ENCODE results near the gene COL2A1.

- no peak for TF ChIP-seq POLR2AphosphoS5 (IDR thresholded peaks at IDR 0.05; ENCODE audit: low read depth, low read length)
- TF ChIP-seq POLR2A (IDR thresholded peaks at IDR 0.05; ENCODE audit: low read depth, low read length): no peak
These were observed 30.8 kb upstream of the COL2A1 start for GRCh38 chr12:48034835-48035805.

Measured in GM12892 (cell line).